Umbilical cord (tissue), 2 donors: Measurements from ENCODE around the gene AKAP9. TPM values are rescaled to one million over a fixed set of nuclear protein-coding genes. Genes with fewer than 3 reads are reported as not detected.
"Not testable (repeated sequence)": the region's sequence is repeated elsewhere in the genome, so short reads cannot be mapped to it uniquely, and the experiment has no call there.

Experiments used
- DNase-seq: peaks from one replicate; pipeline ENCODE4 v3.0.0-alpha.2; 2015; ENCODE audit warnings: low spot score
- total RNA-seq: library from RNA; depleted of rRNA; stranded (reverse); fragments of >200 nt; gene quantifications from one replicate; pipeline ENCODE4 v1.2.3, GENCODE V29; 2014; ENCODE audit warnings: low replicate concordance; ENCODE audit not compliant: insufficient read depth

Gene AKAP9
- total RNA-seq, 1 donor from 2014 or later = 99.7 TPM

GRCh38 chr7:91945476-91945875 is 4.8 kb downstream of the AKAP9 start:
- DNase-seq = no peak

GRCh38 chr7:91946549-91946948 is 5.9 kb downstream of the AKAP9 start:
- DNase-seq = no peak

GRCh38 chr7:91947948-91948347 is 7.3 kb downstream of the AKAP9 start:
- no peak for DNase-seq

DNA sequence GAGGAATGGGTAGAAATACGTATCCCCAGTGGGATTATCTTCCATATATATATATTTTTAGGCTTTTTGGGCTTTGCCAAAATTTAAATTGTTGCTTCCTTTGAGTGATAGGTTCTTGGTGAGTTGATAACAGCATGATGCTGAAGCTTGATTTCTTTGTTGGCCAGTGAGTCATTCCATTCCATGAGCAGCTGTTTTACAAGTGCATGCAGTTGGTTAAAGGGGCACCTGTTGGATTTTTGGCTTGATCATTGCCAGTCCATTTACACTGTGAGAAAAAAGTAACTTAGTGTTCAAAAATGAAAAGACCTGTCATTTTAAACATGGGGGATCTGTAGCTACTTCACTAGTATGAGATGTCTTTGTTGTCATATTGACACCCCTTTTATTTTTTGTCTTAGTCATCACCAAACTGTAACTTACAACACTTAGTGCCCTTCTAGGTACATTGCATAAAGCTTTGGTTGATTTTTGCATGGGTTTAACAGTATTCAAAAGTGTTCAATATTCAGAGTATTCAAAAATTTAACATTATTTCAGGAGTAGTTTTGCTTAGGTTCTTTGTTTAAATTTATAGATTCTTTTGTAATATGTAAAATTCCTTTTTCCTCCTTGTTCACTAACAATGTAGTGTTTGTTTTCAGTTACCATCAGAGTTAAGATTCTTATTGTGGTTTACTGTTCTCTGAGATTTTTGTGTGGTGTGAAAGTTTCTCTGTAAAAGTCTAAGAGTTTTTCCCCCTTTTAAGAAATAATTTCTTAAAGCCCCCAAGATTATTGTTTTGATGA is 8.8 kb downstream of the AKAP9 start:
- DNase-seq = no peak

DNA sequence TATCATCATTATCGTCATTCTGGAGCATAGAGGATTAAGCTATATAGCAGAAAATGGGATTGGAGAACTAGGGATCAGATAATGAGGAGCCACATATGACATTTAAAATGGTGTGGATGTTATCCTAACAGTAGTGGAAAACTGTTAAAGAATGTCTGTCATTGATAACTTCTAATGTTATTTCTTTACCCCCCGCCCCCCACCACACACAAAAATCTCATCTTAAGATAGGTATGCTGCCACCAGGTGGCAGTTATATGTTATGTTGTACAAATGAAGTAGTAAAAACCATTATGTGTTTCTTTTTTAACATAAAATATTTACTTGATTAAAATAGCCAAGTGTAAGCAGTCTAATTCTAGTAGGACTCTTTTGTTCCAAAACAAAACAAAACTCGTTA is 13.0 kb downstream of the AKAP9 start:
- DNase-seq = no peak

DNA sequence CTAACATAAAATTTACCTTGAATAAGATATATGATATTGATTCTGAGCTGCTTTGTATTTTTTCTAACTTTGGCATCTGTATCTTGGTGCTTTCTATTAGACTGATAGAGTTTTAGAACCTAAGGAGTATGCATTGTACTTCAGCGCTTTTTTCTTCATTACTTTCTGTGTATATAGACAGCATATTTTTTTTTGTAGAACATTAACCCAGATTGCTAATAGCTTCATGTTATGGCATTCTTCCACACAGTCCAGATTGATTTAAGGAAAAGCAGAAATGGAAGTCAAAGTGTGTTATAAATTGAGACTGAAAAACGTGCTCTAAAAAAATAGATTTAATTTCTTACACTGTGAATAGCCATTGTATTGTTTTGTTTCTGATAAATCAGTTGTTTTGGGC is 15.8 kb downstream of the AKAP9 start:
- not testable (repeated sequence) for DNase-seq

- no peak for DNase-seq
Measured at GRCh38 chr7:91957232-91957631, 16.6 kb downstream of the AKAP9 start.

GRCh38 chr7:91957823-91958222 is 17.2 kb downstream of the AKAP9 start:
- no peak for DNase-seq

DNA sequence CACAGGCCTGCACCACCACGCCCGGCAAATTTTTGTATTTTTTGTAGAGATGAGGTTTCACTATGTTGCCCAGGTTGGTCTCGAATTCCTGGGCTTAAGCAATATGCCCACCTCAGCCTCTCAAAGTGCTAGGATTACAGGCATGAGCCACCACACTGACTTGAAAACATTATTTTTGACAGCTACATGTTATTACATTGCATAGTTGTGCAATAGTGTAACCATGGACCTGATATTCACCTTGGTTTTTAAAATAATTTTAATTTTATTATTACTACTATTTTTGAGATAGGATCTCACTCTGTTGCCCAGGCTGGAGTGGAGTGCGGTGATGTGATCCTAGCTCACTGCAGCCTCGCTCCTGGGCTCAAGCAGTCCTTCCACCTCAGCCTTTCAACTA is 18.4 kb downstream of the AKAP9 start:
- DNase-seq = no peak

GRCh38 chr7:91961816-91962215 is 21.2 kb downstream of the AKAP9 start:
- no peak for DNase-seq

- DNase-seq = no peak
Measured at GRCh38 chr7:91962419-91962818, 21.8 kb downstream of the AKAP9 start.

GRCh38 chr7:91967513-91967912 is 26.9 kb downstream of the AKAP9 start:
- DNase-seq = not testable (repeated sequence)

- DNase-seq = no peak
Measured at GRCh38 chr7:91973639-91974038, 33.0 kb downstream of the AKAP9 start.

DNA sequence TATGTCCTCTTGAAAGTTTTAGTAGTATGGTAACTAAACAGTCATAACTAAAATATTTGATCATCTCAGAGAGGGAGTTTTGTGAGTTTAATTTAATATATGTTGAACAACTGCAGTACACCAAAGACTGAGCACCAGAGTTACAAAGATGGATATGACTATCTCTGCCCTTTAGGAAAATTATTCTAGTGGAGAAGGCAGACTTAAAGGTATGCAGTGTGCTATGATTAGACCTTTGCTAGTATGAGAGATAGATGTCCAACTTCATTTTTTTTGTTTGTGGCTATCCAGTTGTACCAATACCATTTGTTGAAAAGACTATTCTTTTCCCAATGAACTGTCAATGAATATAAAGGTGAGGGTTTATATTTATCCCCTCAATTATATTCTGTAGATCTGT is 33.4 kb downstream of the AKAP9 start:
- DNase-seq = no peak

GRCh38 chr7:91976743-91977142 is 36.1 kb downstream of the AKAP9 start:
- no peak for DNase-seq

DNA sequence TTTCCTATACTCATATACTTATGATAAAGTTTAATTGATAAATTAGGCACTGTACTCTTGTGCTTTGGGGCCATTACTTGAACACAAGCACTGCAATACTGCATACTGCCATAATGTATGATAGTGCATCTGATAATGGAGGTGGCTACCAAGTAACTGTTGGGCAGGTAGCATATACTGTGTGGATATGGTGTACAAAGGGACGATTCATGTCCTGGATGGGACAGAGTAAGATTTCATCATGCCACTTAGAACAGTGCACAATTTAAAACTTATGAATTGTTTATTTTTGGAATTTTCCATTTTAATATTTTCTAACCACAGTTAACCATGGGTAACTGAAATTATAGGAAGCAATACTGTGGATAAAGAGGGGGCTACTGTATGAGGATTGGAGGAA is 38.9 kb downstream of the AKAP9 start:
- no peak for DNase-seq

GRCh38 chr7:91982352-91982751 is 41.7 kb downstream of the AKAP9 start:
- DNase-seq = not testable (repeated sequence)

DNA sequence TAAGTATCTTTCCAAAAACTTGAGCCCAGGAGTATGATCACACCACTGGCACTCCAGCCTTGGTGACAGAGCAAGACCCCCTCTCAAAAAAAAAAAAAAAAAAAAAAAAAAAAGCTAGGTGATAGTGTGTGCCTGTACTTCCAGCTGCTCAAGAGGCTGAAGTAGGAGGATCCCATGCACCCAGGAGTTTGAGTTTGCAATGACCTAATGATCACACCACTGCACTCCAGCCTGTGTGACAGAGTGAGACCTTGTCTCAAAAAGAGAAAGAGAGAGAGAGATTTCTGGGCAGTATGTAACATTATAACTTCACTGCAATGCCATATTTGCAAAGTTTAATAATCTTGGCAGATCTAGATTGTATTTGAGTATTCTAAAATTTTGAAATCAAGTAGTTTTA is 47.6 kb downstream of the AKAP9 start:
- DNase-seq = no peak

DNA sequence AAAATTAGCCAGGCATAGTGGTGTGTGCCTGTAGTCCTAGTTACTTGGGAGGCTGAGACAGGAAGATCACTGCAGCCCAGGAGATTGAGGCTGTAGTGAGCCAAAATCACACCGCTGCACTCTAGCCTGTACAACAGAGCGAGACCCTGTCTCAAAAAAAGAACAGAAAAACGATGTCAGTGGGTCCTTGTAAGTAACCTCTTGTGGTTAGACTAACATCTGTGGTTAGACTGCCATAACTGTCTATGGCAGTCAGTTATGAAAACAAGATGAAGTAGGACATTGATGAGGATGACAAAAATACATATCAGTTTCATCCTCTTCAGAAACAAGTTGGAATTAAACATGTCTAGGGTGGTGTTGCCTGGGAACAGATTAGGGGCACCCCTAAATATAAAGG is 53.3 kb downstream of the AKAP9 start:
- no peak for DNase-seq

GRCh38 chr7:91995391-91996105 is 54.9 kb downstream of the AKAP9 start:
- no peak for DNase-seq

- no peak for DNase-seq
Measured at GRCh38 chr7:91999631-92000565, 59.2 kb downstream of the AKAP9 start.

DNA sequence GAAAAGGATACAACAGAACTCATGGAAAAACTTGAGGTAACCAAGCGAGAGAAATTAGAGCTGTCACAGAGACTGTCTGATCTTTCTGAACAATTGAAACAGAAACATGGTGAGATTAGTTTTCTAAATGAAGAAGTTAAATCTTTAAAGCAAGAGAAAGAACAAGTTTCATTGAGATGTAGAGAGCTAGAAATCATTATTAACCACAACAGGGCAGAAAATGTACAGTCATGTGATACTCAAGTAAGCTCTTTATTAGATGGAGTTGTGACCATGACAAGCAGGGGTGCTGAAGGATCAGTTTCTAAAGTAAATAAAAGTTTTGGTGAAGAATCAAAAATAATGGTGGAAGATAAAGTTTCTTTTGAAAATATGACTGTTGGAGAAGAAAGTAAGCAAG is 62.1 kb downstream of the AKAP9 start:
- DNase-seq = no peak
